ENCODE data around the gene EML3. TPM values are rescaled to one million over a fixed set of nuclear protein-coding genes. Genes with fewer than 3 reads are reported as not detected.

The EML3 gene
- total and polyA plus RNA-seq, 2 of the 13 experiments (the other 11 are each of a cell fraction or from before 2014, with no cell fraction given): 10.6 to 12.3 TPM

DNA sequence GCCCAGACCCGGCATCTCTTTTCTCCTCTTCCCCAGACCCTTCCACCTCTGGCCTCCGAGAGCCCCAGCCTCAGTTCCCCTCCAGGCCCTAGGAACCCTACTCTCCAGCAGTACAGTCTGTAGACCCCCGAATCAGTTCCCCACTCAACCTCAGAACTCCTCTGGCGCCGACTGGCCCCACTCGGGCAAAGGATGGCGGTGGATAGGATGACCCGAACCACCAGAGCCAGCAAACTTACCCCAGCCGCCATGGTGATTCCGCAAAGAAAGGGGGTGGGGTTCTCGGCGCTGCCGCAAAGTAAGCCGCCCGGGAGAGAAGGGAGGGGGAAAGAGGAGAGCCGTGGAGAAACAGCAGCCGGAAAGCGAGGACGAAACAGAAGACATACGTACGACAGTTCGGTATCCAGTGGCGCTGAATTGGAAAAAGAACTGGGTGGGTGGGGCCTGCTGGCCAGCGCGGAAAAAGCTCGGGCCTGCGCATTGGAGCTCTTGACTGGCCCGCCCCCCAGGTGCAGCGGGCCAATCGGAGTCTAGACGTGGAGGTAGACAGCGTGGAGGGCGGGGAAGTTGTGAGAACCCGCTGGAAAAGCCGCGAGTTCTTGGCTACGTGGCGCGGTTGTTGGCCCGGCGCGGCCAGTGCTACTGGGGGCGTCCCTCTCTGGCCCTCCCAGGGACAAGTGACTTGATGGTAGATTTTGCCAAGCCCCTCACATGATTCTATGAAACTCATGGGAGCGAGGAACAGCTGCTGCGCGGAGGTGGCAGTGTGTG, 38.8 kb downstream of the EML3 start, which contains the start of gene EEF1G (continued):
- TF ChIP-seq ZNF292 (CRISPR knock-in tag; IDR thresholded peaks at IDR 0.05; ENCODE audit: borderline replicate concordance, low read depth): no peak
- TF ChIP-seq ZFP36L2 (CRISPR knock-in tag; IDR thresholded peaks at IDR 0.05): no peak
- peak; percentile 95 for TF ChIP-seq ASH2L (IDR thresholded peaks at IDR 0.05; ENCODE audit: insufficient read length, low read depth, low read length)
- no peak for TF ChIP-seq SMYD3 (CRISPR knock-in tag; IDR thresholded peaks at IDR 0.05)
- TF ChIP-seq, protein P1, sequence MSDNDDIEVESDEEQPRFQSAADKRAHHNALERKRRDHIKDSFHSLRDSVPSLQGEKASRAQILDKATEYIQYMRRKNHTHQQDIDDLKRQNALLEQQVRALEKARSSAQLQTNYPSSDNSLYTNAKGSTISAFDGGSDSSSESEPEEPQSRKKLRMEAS (IDR thresholded peaks at IDR 0.05): peak; percentile 66
- no peak; the same call in 1 of the 2 replicates for TF ChIP-seq ZBTB42 (CRISPR knock-in tag; IDR thresholded peaks at IDR 0.05)
- no peak for TF ChIP-seq HCFC1 (IDR thresholded peaks at IDR 0.05; ENCODE audit: low read depth, low read length)
- TF ChIP-seq ZSCAN31 (CRISPR knock-in tag; IDR thresholded peaks at IDR 0.05; ENCODE audit: low read depth): peak; percentile 86
- TF ChIP-seq, protein P2, sequence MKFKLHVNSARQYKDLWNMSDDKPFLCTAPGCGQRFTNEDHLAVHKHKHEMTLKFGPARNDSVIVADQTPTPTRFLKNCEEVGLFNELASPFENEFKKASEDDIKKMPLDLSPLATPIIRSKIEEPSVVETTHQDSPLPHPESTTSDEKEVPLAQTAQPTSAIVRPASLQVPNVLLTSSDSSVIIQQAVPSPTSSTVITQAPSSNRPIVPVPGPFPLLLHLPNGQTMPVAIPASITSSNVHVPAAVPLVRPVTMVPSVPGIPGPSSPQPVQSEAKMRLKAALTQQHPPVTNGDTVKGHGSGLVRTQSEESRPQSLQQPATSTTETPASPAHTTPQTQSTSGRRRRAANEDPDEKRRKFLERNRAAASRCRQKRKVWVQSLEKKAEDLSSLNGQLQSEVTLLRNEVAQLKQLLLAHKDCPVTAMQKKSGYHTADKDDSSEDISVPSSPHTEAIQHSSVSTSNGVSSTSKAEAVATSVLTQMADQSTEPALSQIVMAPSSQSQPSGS (CRISPR knock-in tag; IDR thresholded peaks at IDR 0.05): no peak; the same call in none of the 2 replicates
- TF ChIP-seq, protein P3, sequence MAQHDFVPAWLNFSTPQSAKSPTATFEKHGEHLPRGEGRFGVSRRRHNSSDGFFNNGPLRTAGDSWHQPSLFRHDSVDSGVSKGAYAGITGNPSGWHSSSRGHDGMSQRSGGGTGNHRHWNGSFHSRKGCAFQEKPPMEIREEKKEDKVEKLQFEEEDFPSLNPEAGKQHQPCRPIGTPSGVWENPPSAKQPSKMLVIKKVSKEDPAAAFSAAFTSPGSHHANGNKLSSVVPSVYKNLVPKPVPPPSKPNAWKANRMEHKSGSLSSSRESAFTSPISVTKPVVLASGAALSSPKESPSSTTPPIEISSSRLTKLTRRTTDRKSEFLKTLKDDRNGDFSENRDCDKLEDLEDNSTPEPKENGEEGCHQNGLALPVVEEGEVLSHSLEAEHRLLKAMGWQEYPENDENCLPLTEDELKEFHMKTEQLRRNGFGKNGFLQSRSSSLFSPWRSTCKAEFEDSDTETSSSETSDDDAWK (CRISPR knock-in tag; IDR thresholded peaks at IDR 0.05): no peak
- TF ChIP-seq, protein P4, sequence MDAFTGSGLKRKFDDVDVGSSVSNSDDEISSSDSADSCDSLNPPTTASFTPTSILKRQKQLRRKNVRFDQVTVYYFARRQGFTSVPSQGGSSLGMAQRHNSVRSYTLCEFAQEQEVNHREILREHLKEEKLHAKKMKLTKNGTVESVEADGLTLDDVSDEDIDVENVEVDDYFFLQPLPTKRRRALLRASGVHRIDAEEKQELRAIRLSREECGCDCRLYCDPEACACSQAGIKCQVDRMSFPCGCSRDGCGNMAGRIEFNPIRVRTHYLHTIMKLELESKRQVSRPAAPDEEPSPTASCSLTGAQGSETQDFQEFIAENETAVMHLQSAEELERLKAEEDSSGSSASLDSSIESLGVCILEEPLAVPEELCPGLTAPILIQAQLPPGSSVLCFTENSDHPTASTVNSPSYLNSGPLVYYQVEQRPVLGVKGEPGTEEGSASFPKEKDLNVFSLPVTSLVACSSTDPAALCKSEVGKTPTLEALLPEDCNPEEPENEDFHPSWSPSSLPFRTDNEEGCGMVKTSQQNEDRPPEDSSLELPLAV (CRISPR knock-in tag; conservative IDR thresholded peaks at IDR 0.05; ENCODE audit: low read depth): no peak
- no peak for TF ChIP-seq ZC3H4 (CRISPR knock-in tag; IDR thresholded peaks at IDR 0.05; ENCODE audit: borderline replicate concordance)
- no peak for TF ChIP-seq HDAC6 (IDR thresholded peaks at IDR 0.05; ENCODE audit: low read depth, low read length)
- no peak for TF ChIP-seq ZNF382 (CRISPR knock-in tag; IDR thresholded peaks at IDR 0.05; ENCODE audit: borderline replicate concordance)
- no peak for TF ChIP-seq TCF12 (IDR thresholded peaks at IDR 0.05)
- 0 out of 2 replicates have a peak, but pooled peaks have one; percentile 18 for TF ChIP-seq TCF12 (CRISPR knock-in tag; IDR thresholded peaks at IDR 0.05)
- TF ChIP-seq ZNF569 (CRISPR knock-in tag; IDR thresholded peaks at IDR 0.05; ENCODE audit: borderline replicate concordance): no peak
- TF ChIP-seq, protein P5, sequence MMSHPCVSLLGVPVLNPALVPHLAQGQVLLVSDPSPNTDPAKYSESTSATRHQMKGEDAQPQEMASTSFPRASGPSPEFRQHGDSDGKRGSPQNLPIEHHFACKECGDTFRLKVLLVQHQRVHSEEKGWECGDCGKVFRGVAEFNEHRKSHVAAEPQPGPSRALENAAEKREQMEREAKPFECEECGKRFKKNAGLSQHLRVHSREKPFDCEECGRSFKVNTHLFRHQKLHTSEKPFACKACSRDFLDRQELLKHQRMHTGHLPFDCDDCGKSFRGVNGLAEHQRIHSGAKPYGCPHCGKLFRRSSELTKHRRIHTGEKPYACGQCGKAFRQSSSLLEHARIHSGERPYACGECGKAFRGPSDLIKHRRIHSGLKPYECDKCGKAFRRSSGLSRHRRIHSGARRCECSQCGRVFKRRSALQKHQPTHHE (CRISPR knock-in tag; IDR thresholded peaks at IDR 0.05; ENCODE audit: borderline replicate concordance): peak; percentile 5
- TF ChIP-seq, protein P6, sequence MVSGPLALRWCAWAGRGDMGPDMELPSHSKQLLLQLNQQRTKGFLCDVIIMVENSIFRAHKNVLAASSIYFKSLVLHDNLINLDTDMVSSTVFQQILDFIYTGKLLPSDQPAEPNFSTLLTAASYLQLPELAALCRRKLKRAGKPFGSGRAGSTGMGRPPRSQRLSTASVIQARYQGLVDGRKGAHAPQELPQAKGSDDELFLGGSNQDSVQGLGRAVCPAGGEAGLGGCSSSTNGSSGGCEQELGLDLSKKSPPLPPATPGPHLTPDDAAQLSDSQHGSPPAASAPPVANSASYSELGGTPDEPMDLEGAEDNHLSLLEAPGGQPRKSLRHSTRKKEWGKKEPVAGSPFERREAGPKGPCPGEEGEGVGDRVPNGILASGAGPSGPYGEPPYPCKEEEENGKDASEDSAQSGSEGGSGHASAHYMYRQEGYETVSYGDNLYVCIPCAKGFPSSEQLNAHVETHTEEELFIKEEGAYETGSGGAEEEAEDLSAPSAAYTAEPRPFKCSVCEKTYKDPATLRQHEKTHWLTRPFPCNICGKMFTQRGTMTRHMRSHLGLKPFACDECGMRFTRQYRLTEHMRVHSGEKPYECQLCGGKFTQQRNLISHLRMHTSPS (CRISPR knock-in tag; IDR thresholded peaks at IDR 0.05; ENCODE audit: low read depth): no peak
- no peak for TF ChIP-seq NFKBIZ (CRISPR knock-in tag; IDR thresholded peaks at IDR 0.05)

Measured in HepG2 (cell line).